Suprapubic skin (tissue), 4 donors: ENCODE data around the gene SLC12A6. TPM values are rescaled to one million over a fixed set of nuclear protein-coding genes. Genes with fewer than 3 reads are reported as not detected.

ENCODE experiments used
- DNase-seq, 2 donors: peaks; one replicate each; pipeline ENCODE4 v3.0.0-alpha.2; 2019; ENCODE audit warnings: low spot score in 2 of 2
- H3K27ac ChIP-seq: fragments of 200-600 bp; sonication (generic); one replicate; pipeline ENCODE4 v1.5.1; 2019
- H3K27me3 ChIP-seq: fragments of 200-600 bp; sonication (generic); one replicate; pipeline ENCODE4 v1.5.1; 2019
- H3K36me3 ChIP-seq: fragments of 200-600 bp; sonication (generic); one replicate; pipeline ENCODE4 v1.5.1; 2019
- H3K4me1 ChIP-seq: fragments of 200-600 bp; sonication (generic); one replicate; pipeline ENCODE4 v1.5.1; 2019
- H3K4me3 ChIP-seq: fragments of 200-600 bp; sonication (generic); one replicate; pipeline ENCODE4 v1.5.1; 2019; ENCODE audit warnings: mild to moderate bottlenecking
- H3K9me3 ChIP-seq: fragments of 200-600 bp; sonication (generic); one replicate; pipeline ENCODE4 v1.5.1; 2019
- EP300 ChIP-seq: sonication (generic); formaldehyde crosslinking; IDR thresholded peaks from one replicate; pipeline ENCODE4 v1.6.1; 2017; ENCODE audit warnings: antibody characterized with exemption
- POLR2A ChIP-seq, 2 donors: fragments of 450-650 bp; IDR thresholded peaks; one replicate each; pipeline ENCODE4 v1.6.1; 2017; ENCODE audit warnings: antibody characterized with exemption in 2 of 2, mild to moderate bottlenecking in 2 of 2, moderate library complexity in 2 of 2
- POLR2AphosphoS5 ChIP-seq, 3 donors: sonication (generic); formaldehyde crosslinking; IDR thresholded peaks; one replicate each; pipeline ENCODE4 v1.6.1; 2017; ENCODE audit warnings: antibody characterized with exemption in 3 of 3
- WGBS: methylation state at CpG from one replicate; pipeline ENCODE4 v1.1.5; 2018; 5-methylcytosine and 5-hydroxymethylcytosine counted together
- total RNA-seq, 4 donors: library from RNA; depleted of rRNA; stranded (reverse); fragments of >200 nt; gene quantifications; one replicate each; pipeline ENCODE4 v1.1.0, GENCODE V29; 2016
- TF ChIP-seq, protein P1 (sequence below), 2 donors: fragments of 200-600 bp in 1 of 2; fragments of 450-650 bp in 1 of 2; sonication (generic) in 1 of 2; IDR thresholded peaks; one replicate each; pipeline ENCODE4 v1.5.1; 2016 to 2019; ENCODE audit warnings: antibody characterized with exemption in 2 of 2, mild to moderate bottlenecking in 1 of 2, moderate library complexity in 1 of 2

The SLC12A6 gene
- total RNA-seq, 4 donors from 2014 or later, result 18.3 to 78.9 (median 35.9) TPM

DNA sequence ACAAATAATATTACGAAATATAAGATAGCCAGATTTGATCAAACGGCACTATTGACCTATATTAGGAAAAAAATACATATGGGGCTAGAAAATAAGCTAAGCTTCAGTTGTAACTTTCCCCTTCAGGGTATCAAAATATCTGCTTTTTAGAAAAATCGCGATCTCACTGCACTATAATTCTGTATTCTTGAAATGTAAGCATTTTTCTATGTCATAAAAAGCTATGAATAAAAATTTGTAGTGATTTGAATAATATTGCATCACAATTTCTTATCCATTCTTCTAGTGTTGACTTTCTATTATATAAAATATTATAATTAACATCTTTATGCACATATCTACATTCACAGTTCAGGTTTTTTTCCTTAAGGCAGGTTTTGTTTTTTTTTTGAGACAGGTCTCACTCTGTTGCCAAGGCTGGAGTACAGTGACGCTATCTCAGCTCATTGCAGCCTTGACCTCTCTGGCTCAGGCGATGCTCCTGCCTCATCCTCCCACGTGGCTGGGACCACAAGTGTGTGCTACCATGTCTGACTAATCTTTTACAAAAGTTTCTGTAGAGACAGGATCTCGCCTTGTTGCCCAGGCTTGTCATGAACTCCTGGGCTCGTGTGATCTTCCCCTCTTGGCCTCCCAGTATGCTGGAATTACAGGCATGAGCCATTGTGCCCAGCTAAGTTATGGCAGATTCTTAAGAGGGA is 91.2 kb downstream of the SLC12A6 start:
- Histone ChIP-seq H3K36me3 (peaks cover 71% of the 10 kb centered on the region), H3K4me1 (no peaks in the 10 kb centered on the region), H3K9me3 (no peaks in the 10 kb centered on the region), H3K4me3 (no peak overlapping the region), H3K27ac (no peak overlapping the region), H3K27me3 (no peaks in the 10 kb centered on the region)
- TF ChIP-seq POLR2A (IDR thresholded peaks at IDR 0.05), result no peak
- no peak for DNase-seq
- 82% methylated on average over 9 of the region's 9 CpGs for WGBS

DNA sequence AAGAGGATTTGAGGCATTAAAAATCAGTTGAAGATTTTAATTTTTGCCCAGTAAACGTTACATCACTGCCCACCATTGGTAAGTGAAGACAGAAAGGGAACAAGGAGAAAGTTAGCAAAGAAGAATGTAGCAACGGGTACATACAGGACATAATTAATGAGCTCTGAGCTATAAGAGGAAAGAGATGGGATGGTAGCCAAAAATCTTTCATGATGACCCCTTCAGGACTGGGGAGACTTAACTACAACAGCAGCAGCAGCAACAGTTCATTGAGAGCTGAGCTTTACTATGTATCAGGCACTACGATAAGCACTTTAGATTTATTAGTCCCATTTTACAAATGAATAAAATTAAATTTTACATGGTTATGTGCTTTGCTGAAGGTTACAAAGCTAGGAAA is 94.4 kb downstream of the SLC12A6 start:
- Histone ChIP-seq H3K4me3 (no peak overlapping the region), H3K27ac (no peak overlapping the region), H3K4me1 (no peaks in the 10 kb centered on the region), H3K9me3 (no peaks in the 10 kb centered on the region), H3K36me3 (peaks cover 60% of the 10 kb centered on the region), H3K27me3 (no peaks in the 10 kb centered on the region)
- no peak for DNase-seq
- WGBS, result 76% methylated on average over 3 of the region's 3 CpGs
- TF ChIP-seq POLR2A (IDR thresholded peaks at IDR 0.05) (no peak), EP300 (no peak), POLR2AphosphoS5 (IDR thresholded peaks at IDR 0.05) (no peak)
- TF ChIP-seq, protein P1, sequence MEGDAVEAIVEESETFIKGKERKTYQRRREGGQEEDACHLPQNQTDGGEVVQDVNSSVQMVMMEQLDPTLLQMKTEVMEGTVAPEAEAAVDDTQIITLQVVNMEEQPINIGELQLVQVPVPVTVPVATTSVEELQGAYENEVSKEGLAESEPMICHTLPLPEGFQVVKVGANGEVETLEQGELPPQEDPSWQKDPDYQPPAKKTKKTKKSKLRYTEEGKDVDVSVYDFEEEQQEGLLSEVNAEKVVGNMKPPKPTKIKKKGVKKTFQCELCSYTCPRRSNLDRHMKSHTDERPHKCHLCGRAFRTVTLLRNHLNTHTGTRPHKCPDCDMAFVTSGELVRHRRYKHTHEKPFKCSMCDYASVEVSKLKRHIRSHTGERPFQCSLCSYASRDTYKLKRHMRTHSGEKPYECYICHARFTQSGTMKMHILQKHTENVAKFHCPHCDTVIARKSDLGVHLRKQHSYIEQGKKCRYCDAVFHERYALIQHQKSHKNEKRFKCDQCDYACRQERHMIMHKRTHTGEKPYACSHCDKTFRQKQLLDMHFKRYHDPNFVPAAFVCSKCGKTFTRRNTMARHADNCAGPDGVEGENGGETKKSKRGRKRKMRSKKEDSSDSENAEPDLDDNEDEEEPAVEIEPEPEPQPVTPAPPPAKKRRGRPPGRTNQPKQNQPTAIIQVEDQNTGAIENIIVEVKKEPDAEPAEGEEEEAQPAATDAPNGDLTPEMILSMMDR (IDR thresholded peaks at IDR 0.05), result no peak

DNA sequence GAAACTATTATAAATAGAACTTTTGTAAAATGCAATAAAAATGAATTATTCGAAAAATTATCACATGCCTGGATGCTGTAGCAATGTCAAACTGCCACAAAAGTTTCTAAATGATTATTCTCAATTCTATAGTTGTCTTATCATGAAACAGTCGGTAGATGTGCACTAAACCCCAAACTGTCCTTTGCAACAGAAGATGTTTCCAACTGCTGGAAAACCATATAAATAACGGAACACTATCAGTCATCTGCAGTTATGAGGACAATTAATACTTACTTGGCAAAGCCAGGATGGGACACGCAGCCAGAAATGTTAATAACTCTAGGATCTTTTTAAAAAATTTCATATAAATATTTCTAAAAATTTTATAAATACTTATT is 95.3 kb downstream of the SLC12A6 start:
- Histone ChIP-seq H3K9me3 (no peaks in the 10 kb centered on the region), H3K27ac (no peak overlapping the region), H3K4me1 (no peaks in the 10 kb centered on the region), H3K36me3 (peaks cover 66% of the 10 kb centered on the region), H3K4me3 (no peak overlapping the region), H3K27me3 (no peaks in the 10 kb centered on the region)
- 90% methylated on average over 4 of the region's 4 CpGs for WGBS
- TF ChIP-seq EP300 (no peak), POLR2AphosphoS5 (IDR thresholded peaks at IDR 0.05) (no peak), POLR2A (IDR thresholded peaks at IDR 0.05) (no peak)
- TF ChIP-seq, protein P1 (IDR thresholded peaks at IDR 0.05), result no peak
- DNase-seq, result no peak

DNA sequence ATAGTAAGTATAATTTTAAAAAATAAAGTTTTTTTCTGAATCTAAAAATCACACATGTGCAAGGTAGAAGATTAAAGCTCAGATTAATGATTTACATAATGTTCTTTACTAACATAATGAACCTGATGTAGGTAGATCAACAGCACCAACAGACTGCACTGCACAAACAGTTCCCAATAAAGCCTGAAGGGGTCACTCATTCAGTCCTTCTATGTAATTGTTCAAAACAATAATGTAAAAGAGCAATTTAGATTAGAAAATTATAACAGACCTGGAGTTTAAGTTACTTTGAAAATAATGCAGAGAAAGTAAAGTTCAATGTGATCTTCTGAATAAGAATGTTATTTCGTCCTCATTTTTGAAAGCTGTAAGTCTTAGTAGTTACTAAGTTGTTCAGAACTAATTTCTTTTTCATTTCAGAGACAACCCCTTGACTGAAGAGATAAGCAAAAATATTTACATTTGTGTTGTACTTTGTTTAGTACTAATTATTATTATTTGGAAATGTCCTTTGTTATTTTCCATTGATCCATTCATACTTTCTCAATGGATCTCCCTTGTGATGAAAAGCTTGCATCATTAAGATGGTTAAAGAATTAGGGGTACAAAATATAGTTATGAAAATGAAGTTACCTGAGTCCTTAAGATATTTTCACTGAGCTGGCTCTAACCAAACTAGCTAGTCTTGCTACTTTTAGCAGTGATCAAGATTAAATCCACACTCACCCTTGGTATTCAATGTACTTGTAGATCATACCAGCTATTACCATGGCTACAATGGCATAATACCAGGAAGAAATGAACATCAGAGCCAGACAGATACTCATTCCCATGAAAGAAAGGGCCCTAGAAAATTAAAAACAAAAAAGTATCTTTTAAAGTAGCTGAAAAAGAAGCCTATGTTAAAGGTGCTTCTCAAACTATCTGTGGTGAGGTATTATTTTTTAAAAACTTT is 95.9 kb downstream of the SLC12A6 start:
- H3K4me1 ChIP-seq, result no peaks in the 10 kb centered on the region
- WGBS, result 64% methylated on average over 1 of the region's 1 CpG
- H3K27me3 ChIP-seq, result no peaks in the 10 kb centered on the region
- peaks cover 71% of the 10 kb centered on the region for H3K36me3 ChIP-seq
- no peak for TF ChIP-seq POLR2AphosphoS5 (IDR thresholded peaks at IDR 0.05)
- TF ChIP-seq, protein P1 (IDR thresholded peaks at IDR 0.05), result peak; percentile 47 to 71
- no peak overlapping the region for H3K4me3 ChIP-seq
- no peak for DNase-seq
- H3K27ac ChIP-seq, result no peak overlapping the region
- no peaks in the 10 kb centered on the region for H3K9me3 ChIP-seq

DNA sequence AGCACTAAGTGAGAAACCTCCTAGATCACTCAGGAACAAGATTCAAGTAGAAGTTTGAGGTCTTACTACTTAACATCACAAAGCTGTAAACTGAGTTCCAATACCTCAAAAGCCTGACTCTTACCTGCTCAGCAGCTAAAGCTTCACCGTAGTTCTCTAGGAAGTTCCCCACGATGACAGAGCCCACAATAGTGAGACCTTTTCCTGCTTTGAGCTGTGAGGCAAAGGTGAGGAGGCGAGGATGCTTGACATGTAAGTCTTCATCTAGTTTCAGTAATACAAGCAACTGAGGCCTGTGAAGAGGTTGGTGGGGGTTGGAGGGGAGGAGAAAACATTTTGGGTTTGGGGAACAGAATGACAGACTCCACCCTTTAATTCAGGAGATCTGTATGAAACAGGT is 97.0 kb downstream of the SLC12A6 start:
- no peak for DNase-seq
- Histone ChIP-seq H3K4me1 (no peaks in the 10 kb centered on the region), H3K4me3 (no peak overlapping the region), H3K27me3 (no peaks in the 10 kb centered on the region), H3K36me3 (peaks cover 75% of the 10 kb centered on the region), H3K9me3 (no peaks in the 10 kb centered on the region), H3K27ac (no peak overlapping the region)
- TF ChIP-seq, protein P1 (IDR thresholded peaks at IDR 0.05), result no peak
- TF ChIP-seq POLR2AphosphoS5 (IDR thresholded peaks at IDR 0.05) (no peak), EP300 (no peak), POLR2A (IDR thresholded peaks at IDR 0.05) (no peak)
- WGBS, result 94% methylated on average over 3 of the region's 3 CpGs
